Measurements from ENCODE around the gene GGT6.

GGT6 gene

DNA sequence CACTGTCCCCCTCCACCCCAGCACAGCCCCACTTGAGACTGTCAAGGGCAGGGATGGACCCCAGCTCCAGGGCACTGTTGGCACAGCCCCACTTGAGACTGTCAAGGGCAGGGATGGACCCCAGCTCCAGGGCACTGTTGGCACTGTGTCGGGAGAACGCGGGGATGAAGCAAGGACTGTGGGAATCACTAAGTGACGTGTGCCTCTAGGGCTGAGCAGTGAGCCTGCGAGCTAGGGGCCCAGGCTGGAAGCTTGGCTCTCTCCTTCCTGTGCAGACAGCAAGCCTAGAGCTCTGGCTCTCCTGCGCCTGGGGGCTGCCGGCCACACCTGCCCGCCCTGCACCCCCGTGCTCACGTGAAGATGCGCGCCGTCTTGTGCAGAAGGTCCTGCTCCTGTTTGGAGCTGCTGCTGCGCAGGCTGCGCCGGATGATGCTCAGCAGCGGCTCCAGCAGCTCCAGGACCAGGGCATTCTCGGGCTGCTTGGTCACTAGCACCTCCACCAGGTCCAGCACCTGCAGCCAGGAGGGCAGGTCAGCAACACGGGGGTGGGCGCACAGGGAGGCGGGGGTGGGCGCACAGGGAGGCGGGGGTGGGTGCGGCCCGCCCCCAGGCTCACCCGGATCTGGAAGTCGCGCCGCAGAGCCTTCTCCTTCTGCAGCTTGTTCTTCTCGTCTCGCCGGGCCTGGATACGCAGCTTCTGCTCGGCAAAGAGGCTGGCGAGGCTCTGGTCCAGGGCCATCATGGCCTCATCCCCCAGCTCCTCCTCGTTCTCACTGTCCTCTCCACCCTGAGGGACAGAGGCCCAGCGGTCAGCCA is 16.0 kb downstream of the GGT6 start:
- no peak for TF ChIP-seq CTCF (IDR thresholded peaks at IDR 0.05; ENCODE audit: low read depth, low read length)
- DNase-seq (ENCODE audit: extremely low read depth, low read depth), result no peak

DNA sequence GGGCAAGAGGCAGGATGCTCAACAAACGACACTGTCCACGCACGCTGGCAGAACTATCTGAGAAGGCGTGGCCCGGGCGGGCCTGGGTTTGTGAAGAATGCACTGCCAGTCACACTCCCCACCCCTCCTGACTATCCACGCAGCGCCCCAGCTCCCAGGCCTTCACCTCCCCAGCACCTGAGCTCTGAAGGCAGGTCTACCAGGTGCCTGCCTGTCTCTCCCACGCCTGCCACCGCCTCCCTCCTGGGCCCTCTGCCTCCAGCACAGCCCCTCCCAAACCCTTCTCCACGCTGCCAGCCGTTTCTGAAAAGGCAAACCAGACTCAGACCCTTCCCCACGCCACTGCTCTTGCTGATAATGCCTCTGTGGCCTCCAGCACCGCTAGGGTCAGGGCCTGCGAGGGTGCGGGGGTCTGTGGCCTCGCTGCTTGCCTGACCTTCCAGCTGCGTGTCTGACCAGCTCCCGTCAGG is 16.8 kb downstream of the GGT6 start:
- no peak for TF ChIP-seq CTCF (IDR thresholded peaks at IDR 0.05; ENCODE audit: low read depth, low read length)

GRCh38 chr17:4542726-4543191 is 17.6 kb downstream of the GGT6 start:
- no peak for DNase-seq (ENCODE audit: extremely low read depth, low read depth)
- TF ChIP-seq CTCF (IDR thresholded peaks at IDR 0.05; ENCODE audit: low read depth, low read length), result no peak

More for the DNA sequence above, 16.8 kb downstream of the GGT6 start:
- no peak for DNase-seq (ENCODE audit: extremely low read depth, low read depth)

- no peak for DNase-seq (ENCODE audit: extremely low read depth, low read depth)
- no peak for TF ChIP-seq CTCF (IDR thresholded peaks at IDR 0.05; ENCODE audit: low read depth, low read length)
Observed at GRCh38 chr17:4542003-4542725, 18.2 kb downstream of the GGT6 start.

DNA sequence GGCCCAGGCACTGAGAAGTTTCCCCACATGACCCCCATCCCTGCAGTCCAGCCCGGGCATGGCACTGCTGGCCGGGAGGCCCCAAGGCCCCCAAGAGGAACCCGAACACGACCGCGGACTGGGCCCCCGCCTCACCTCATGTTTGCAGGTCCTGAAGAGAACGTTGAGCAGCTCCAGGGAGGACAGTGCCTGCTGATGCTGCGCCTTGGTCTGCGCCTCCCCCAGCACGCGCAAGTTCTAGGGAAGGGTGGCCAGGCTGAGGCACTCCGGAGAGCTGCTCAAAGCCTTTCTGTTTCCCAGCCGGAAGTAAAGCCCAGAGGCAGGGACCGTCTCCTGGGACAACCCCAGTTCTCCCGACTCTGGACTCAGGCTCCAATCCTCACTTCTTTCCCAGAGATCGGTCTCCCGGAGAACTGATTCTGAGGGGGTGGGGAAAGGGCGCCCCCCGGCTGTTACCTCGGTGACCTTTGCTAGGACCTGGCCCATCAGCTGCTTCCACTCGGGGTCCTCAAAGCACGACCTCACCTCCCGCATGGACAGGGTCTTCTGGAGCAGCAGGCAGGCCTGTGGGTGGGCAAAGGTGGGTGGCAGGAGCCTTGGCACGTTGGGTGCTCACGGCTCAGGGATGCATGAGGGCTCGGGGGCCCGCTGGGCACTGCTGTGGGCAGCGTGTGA is 18.9 kb downstream of the GGT6 start:
- TF ChIP-seq CTCF (IDR thresholded peaks at IDR 0.05; ENCODE audit: low read depth, low read length), result no peak
- DNase-seq (ENCODE audit: extremely low read depth, low read depth), result no peak

- TF ChIP-seq CTCF (IDR thresholded peaks at IDR 0.05; ENCODE audit: low read depth, low read length), result no peak
- no peak for DNase-seq (ENCODE audit: extremely low read depth, low read depth)
Observed at GRCh38 chr17:4540687-4541327, 19.6 kb downstream of the GGT6 start.
